H1 (cell line): ENCODE results near the gene PPAT. TPM values are rescaled to one million over a fixed set of nuclear protein-coding genes. Genes with fewer than 3 reads are reported as not detected.
A peak's percentile ranks its signal among the peaks of the same experiment; 100 is the strongest.

Experiments used
- CTCF ChIA-PET: fragments of 300-600 bp; sonication (Branson Sonifier 250); formaldehyde crosslinking; loops from one replicate; lab custom pipeline; 2021; ENCODE audit not compliant: partially characterized antibody; lab: Charles Lee
- POLR2A ChIA-PET: fragments of 300-600 bp; sonication (Branson Sonifier 250); formaldehyde crosslinking; loops from one replicate; lab custom pipeline; 2021; ENCODE audit warnings: inconsistent platforms; ENCODE audit not compliant: partially characterized antibody; lab: Charles Lee
- DNase-seq, 2 experiments: peaks; one replicate each; pipeline versions ENCODE4 v3.0.0 to v3.0.0-alpha.2; 2010 to 2022; ENCODE audit warnings: low spot score in 2 of 2, low read depth in 1 of 2, mixed read lengths in 1 of 2
- FAIRE-seq: peaks from 2 replicates; lab custom pipeline; 2011; peaks lifted over from hg19 to GRCh38; lab: Jason Lieb, UNC
- H2AFZ ChIP-seq: 2 replicates; pipeline ENCODE4 v1.8.1; 2012; ENCODE audit warnings: low read length, inconsistent platforms
- H2AK5ac ChIP-seq: 2 replicates; pipeline ENCODE4 v1.6.1; 2013; ENCODE audit warnings: low read depth, low read length
- H2BK120ac ChIP-seq: replicated peaks from 2 replicates; pipeline ENCODE3; 2013; ENCODE audit warnings: low read depth, low read length, inconsistent platforms
- H2BK12ac ChIP-seq: 2 replicates; pipeline ENCODE4 v1.6.1; 2013; ENCODE audit warnings: low read depth, low read length
- H2BK15ac ChIP-seq: 2 replicates; pipeline ENCODE4 v1.6.1; 2013; ENCODE audit warnings: low read length
- H2BK20ac ChIP-seq: 2 replicates; pipeline ENCODE4 v1.6.1; 2013; ENCODE audit warnings: low read length
- H2BK5ac ChIP-seq: 2 replicates; pipeline ENCODE4 v1.6.1; 2013; ENCODE audit warnings: low read depth, low read length
- H3K14ac ChIP-seq: 2 replicates; pipeline ENCODE4 v1.6.1; 2013; ENCODE audit warnings: inconsistent platforms; ENCODE audit not compliant: insufficient read length
- H3K18ac ChIP-seq: 2 replicates; pipeline ENCODE4 v1.6.1; 2013; ENCODE audit warnings: low read length; ENCODE audit errors: extremely low read depth
- H3K23ac ChIP-seq: 2 replicates; pipeline ENCODE4 v1.6.1; 2013; ENCODE audit warnings: inconsistent platforms; ENCODE audit not compliant: insufficient read length
- H3K23me2 ChIP-seq: 2 replicates; pipeline ENCODE4 v1.6.1; 2013; ENCODE audit warnings: low read depth, low read length
- H3K27ac ChIP-seq: 2 replicates; pipeline ENCODE4 v1.6.1; 2011; ENCODE audit warnings: low read depth, low read length, inconsistent platforms
- H3K27me3 ChIP-seq, 4 experiments: replicated peaks in 1 of 4; 1 replicate in 1 of 4; 2 replicates in 3 of 4; pipeline versions ENCODE4 v1.6.1 to v1.8.1; 2011 to 2013; ENCODE audit warnings: low read length in 3 of 4, mild to moderate bottlenecking in 3 of 4, inconsistent platforms in 2 of 4, mixed read lengths in 2 of 4, moderate library complexity in 1 of 4; ENCODE audit not compliant: control insufficient read depth in 3 of 4, insufficient read depth in 3 of 4; ENCODE audit errors: extremely low read depth in 1 of 4
- H3K36me3 ChIP-seq, 4 experiments: 2 replicates each; pipeline versions ENCODE4 v1.6.1 to v1.8.1; 2011 to 2013; ENCODE audit warnings: mild to moderate bottlenecking in 4 of 4, low read length in 3 of 4, moderate library complexity in 2 of 4, control low read depth in 1 of 4, inconsistent platforms in 1 of 4; ENCODE audit not compliant: insufficient read depth in 4 of 4, control insufficient read depth in 2 of 4
- H3K4ac ChIP-seq: replicated peaks from 2 replicates; pipeline ENCODE3; 2013; ENCODE audit warnings: low read length, low read depth, mixed read lengths, inconsistent platforms; ENCODE audit not compliant: insufficient read length
- H3K4me1 ChIP-seq, 4 experiments: replicated peaks in 1 of 4; 1 replicate in 1 of 4; 2 replicates in 3 of 4; pipeline versions ENCODE4 v1.6.1 to v1.8.1; 2011 to 2013; ENCODE audit warnings: low read length in 3 of 4, inconsistent platforms in 2 of 4, mixed read lengths in 1 of 4; ENCODE audit not compliant: insufficient read depth in 4 of 4, control insufficient read depth in 3 of 4
- H3K4me2 ChIP-seq, 2 experiments: 2 replicates each; pipeline versions ENCODE4 v1.6.1 to v1.8.1; 2011 to 2013; ENCODE audit warnings: low read depth in 2 of 2, low read length in 2 of 2, control low read depth in 1 of 2, inconsistent platforms in 1 of 2, mild to moderate bottlenecking in 1 of 2; ENCODE audit not compliant: insufficient read depth in 1 of 2
- H3K4me3 ChIP-seq, 4 experiments: fragments of 200-600, 300-600 bp in 1 of 4; sonication (generic), shearing (Covaris generic), sonication (Bioruptor Twin) in 1 of 4; 2 replicates each; pipeline versions ENCODE4 v1.5.1 to v1.8.1; 2011 to 2016; ENCODE audit warnings: low read length in 4 of 4, low read depth in 3 of 4, control low read depth in 2 of 4, inconsistent platforms in 2 of 4, mild to moderate bottlenecking in 2 of 4, mixed read lengths in 1 of 4, moderate library complexity in 1 of 4; ENCODE audit not compliant: insufficient read depth in 2 of 4; ENCODE audit errors: extremely low read depth in 1 of 4
- H3K56ac ChIP-seq: replicated peaks from 2 replicates; pipeline ENCODE3; 2013; ENCODE audit warnings: low read depth, mild to moderate bottlenecking, mixed read lengths, low read length, inconsistent platforms; ENCODE audit not compliant: insufficient read length
- H3K79me1 ChIP-seq: 2 replicates; pipeline ENCODE4 v1.6.1; 2013; ENCODE audit warnings: low read depth, low read length, control low read depth
- H3K79me2 ChIP-seq, 2 experiments: 2 replicates each; pipeline versions ENCODE4 v1.6.1 to v1.8.1; 2012 to 2013; ENCODE audit warnings: low read length in 2 of 2, mild to moderate bottlenecking in 2 of 2, inconsistent platforms in 1 of 2; ENCODE audit not compliant: insufficient read depth in 2 of 2, control insufficient read depth in 1 of 2
- H3K9ac ChIP-seq, 4 experiments: replicated peaks in 1 of 4; 1 replicate in 1 of 4; 2 replicates in 3 of 4; pipeline versions ENCODE4 v1.6.1 to v1.8.1; 2011 to 2013; ENCODE audit warnings: low read depth in 3 of 4, low read length in 3 of 4, control low read depth in 2 of 4, mild to moderate bottlenecking in 2 of 4, moderate library complexity in 2 of 4, inconsistent platforms in 1 of 4; ENCODE audit errors: extremely low read depth in 1 of 4
- H3K9me3 ChIP-seq, 2 experiments: 2 replicates each; pipeline versions ENCODE4 v1.6.1 to v1.8.1; 2012 to 2013; ENCODE audit warnings: mild to moderate bottlenecking in 2 of 2, moderate library complexity in 2 of 2, control low read depth in 1 of 2, inconsistent platforms in 1 of 2, low read depth in 1 of 2, low read length in 1 of 2, mixed read lengths in 1 of 2; ENCODE audit not compliant: insufficient read depth in 2 of 2
- H4K20me1 ChIP-seq, 2 experiments: replicated peaks in 1 of 2; 2 replicates each; pipeline versions ENCODE3 to v1.8.1; 2011 to 2013; ENCODE audit warnings: inconsistent platforms in 2 of 2, low read length in 2 of 2, mild to moderate bottlenecking in 1 of 2; ENCODE audit not compliant: insufficient read depth in 2 of 2, control insufficient read depth in 1 of 2
- H4K5ac ChIP-seq: 2 replicates; pipeline ENCODE4 v1.6.1; 2013; ENCODE audit warnings: low read length, low read depth, mixed read lengths, inconsistent platforms; ENCODE audit not compliant: insufficient read length
- H4K8ac ChIP-seq: 2 replicates; pipeline ENCODE4 v1.8.0; 2013; ENCODE audit warnings: mild to moderate bottlenecking, moderate library complexity, low read length, inconsistent platforms; ENCODE audit not compliant: insufficient read depth; ENCODE audit errors: extremely low read depth
- H4K91ac ChIP-seq: replicated peaks from 2 replicates; pipeline ENCODE3; 2013; ENCODE audit warnings: low read length, mixed read lengths, inconsistent platforms; ENCODE audit not compliant: insufficient read length
- FOSL1 ChIP-seq: IDR thresholded peaks from 2 replicates; pipeline ENCODE4 v1.6.1; 2011; ENCODE audit warnings: mild to moderate bottlenecking, low read depth, low read length, moderate library complexity; ENCODE audit not compliant: insufficient read depth
- POLR2A ChIP-seq, 2 experiments: IDR thresholded peaks; 1 replicate in 1 of 2; 2 replicates in 1 of 2; pipeline ENCODE4 v1.6.1; 2011; ENCODE audit warnings: low read depth in 2 of 2, low read length in 2 of 2, mild to moderate bottlenecking in 2 of 2; ENCODE audit errors: control extremely low read depth in 1 of 2
- POLR2AphosphoS5 ChIP-seq: IDR thresholded peaks from 2 replicates; pipeline ENCODE4 v1.6.1; 2011; ENCODE audit warnings: low read depth, low read length
- ZNF274 ChIP-seq: IDR thresholded peaks from 2 replicates; pipeline ENCODE4 v1.7.0; 2012; ENCODE audit warnings: low read length, borderline replicate concordance; ENCODE audit errors: extremely low read depth
- polyA plus RNA-seq, 7 experiments: library from polyadenylated mRNA; depleted of rRNA in 3 of 7; stranded (reverse) in 5 of 7; unstranded in 2 of 7; fragments of >200 nt in 5 of 7; fragments of 200-250 nt in 2 of 7; gene quantifications; 1 replicate in 5 of 7; 2 replicates in 1 of 7; 4 replicates in 1 of 7; pipeline versions ENCODE4 v1.2.1 to v1.2.3, GENCODE V29; 2011 to 2013; ENCODE audit warnings: missing spikeins in 2 of 7, mixed read lengths in 2 of 7
- total RNA-seq: library from RNA; stranded (reverse); fragmentation: NEBNext Ultra II Directional; extraction: Animal tissue kit (Norgen Biotek cat#: 25700); gene quantifications from 2 replicates; pipeline ENCODE4 v1.2.1, GENCODE V29; 2021

The PPAT gene
- total and polyA plus RNA-seq, 2 of the 8 experiments (the other 6 are each of a cell fraction or from before 2014, with no cell fraction given), result 24.5 to 104 TPM

DNA sequence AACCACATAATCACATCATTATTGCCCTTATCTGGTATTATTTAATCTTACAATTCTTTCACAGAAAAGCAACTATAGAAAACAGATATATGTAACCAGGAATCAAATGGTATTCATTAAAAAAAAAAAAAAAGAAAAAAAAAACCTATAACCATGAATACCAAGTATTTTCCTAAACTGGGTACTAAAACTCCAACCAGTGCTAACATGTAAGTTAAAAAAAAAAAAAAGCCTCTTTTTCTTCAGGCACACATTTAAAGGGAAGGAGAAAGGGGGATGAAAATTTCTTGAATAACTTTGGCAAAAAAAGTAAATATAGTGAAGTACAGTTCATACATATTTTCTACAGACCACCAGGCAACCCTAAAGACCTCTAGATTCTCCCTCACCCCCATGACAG is 2.1 kb downstream of the PPAT start:
- Histone ChIP-seq H3K79me1 (no peaks in the 10 kb centered on the region), H2BK15ac (no peak overlapping the region), H4K91ac (no peak overlapping the region), H3K9ac (no peak overlapping the region), H3K27ac (no peak overlapping the region), H3K9me3 (no peaks in the 10 kb centered on the region), H3K4me3 (peak overlapping the region; percentile 87 to 96 (median 90); a peak in 5 of 8 replicates), H3K56ac (no peak overlapping the region), H2BK5ac (no peak overlapping the region), H3K18ac (no peak overlapping the region), H2AK5ac (no peak overlapping the region), H3K27me3 (no peaks in the 10 kb centered on the region), H3K79me2 (peaks cover 42 to 92% of the 10 kb centered on the region in 2 experiments), H4K20me1 (peaks cover 8 to 12% of the 10 kb centered on the region in 2 experiments), H2BK12ac (no peak overlapping the region), H4K5ac (no peak overlapping the region), H2BK20ac (no peak overlapping the region), H3K36me3 (peaks cover 0 to 7% (median 0%) of the 10 kb centered on the region in 4 experiments; a peak in 1 of 8 replicates), H3K23ac (no peak overlapping the region), H3K4me1 (peaks cover 0 to 2% (median 0%) of the 10 kb centered on the region in 4 experiments; a peak in 3 of 7 replicates), H3K23me2 (peaks cover 10% of the 10 kb centered on the region), H3K14ac (no peak overlapping the region), H2AFZ (no peak overlapping the region), H3K4me2 (peak overlapping the region; percentile 59 to 71), H4K8ac (no peak overlapping the region), H3K4ac (no peak overlapping the region), H2BK120ac (no peak overlapping the region)
- FAIRE-seq (no peak), DNase-seq (no peak)
- ChIA-PET POLR2A (interaction anchor here (0.7 to 7.7 kb wide), 8 partner anchors 11 to 192 kb away, joined by 3 to 96 read pairs (median 5); partner anchors contain the start of gene AASDH), CTCF (interaction anchor here (1.1 to 3.3 kb wide), 3 partner anchors 8 to 30 kb away, joined by 3 to 16 read pairs (median 3); no protein-coding TSS in a partner anchor)
- TF ChIP-seq POLR2A (IDR thresholded peaks at IDR 0.05; ENCODE audit: control extremely low read depth in 1 of 2, low read depth in 2 of 2, low read length in 2 of 2) (no peak), FOSL1 (no peak), ZNF274 (no peak), POLR2AphosphoS5 (no peak)
